ENCODE data around the gene CCT6B. TPM values are rescaled to one million over a fixed set of nuclear protein-coding genes. Genes with fewer than 3 reads are reported as not detected.
"Not testable (repeated sequence)": the region's sequence is repeated elsewhere in the genome, so short reads cannot be mapped to it uniquely, and the experiment has no call there.

The CCT6B gene, protein sequence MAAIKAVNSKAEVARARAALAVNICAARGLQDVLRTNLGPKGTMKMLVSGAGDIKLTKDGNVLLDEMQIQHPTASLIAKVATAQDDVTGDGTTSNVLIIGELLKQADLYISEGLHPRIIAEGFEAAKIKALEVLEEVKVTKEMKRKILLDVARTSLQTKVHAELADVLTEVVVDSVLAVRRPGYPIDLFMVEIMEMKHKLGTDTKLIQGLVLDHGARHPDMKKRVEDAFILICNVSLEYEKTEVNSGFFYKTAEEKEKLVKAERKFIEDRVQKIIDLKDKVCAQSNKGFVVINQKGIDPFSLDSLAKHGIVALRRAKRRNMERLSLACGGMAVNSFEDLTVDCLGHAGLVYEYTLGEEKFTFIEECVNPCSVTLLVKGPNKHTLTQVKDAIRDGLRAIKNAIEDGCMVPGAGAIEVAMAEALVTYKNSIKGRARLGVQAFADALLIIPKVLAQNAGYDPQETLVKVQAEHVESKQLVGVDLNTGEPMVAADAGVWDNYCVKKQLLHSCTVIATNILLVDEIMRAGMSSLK
- total RNA-seq, result 1 to 10 TPM in 1 of 2 experiments, under 1 TPM in 1; 0.83 to 1.1 TPM

DNA sequence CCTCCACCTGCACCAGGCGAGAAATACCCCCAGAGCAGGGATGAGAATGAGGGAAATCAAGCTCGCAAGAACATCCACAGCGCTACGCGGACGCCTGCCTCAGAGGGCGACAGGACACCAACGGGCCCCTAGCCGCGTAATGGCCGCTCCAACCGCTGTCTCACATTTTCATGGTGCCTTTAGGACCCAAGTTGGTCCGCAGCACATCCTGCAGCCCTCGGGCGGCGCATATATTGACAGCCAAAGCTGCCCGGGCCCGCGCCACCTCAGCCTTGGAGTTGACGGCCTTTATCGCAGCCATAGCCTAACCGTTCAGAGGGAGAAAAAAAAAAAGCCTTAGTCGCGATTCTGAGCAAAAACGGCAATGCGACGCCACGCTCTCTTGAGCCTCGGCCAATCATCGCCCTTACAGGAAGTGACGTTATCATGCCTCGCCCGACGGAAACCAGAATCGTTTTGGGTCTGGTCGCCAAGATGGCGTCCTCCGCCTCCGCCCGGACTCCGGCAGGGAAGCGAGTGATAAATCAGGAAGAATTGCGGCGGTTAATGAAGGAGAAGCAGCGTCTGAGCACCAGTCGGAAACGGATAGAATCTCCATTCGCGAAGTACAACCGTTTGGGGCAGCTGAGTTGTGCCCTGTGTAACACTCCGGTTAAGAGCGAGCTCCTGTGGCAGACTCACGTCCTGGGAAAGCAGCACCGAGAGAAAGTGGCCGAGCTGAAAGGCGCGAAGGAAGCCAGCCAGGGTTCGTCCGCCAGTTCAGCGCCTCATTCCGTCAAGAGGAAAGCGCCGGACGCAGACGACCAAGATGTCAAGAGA lies at the start of gene CCT6B, which contains the start of gene ZNF830:
CCT6B (minus strand) TSS at position 368 of the 819 bp plus-strand sequence; CDS start at position 301, 67 bp downstream.
ZNF830 (plus strand) TSS at position 448 of the 819 bp plus-strand sequence; CDS start at position 475, 27 bp downstream.
- ATAC-seq, result peak; percentile 91
- peak within 1 kb of the TSS; percentile 99 for H3K27ac Mint-ChIP-seq
- ChIA-PET CTCF (interaction anchor here (0.8 kb wide), 1 partner anchor 21 kb away, joined by 3 read pairs; no protein-coding TSS in a partner anchor), POLR2A (interaction anchor here (0.6 to 1.8 kb wide), 12 partner anchors 8 to 158 kb away, joined by 3 to 23 read pairs (median 3); partner anchors contain the start of genes LIG3 and RAD51D)
- no peaks in the 10 kb centered on the region for H3K9me3 Mint-ChIP-seq (ENCODE audit: insufficient read depth)
- peak within 1 kb of the TSS; percentile 97 for H3K4me3 Mint-ChIP-seq
- H3K36me3 Mint-ChIP-seq (ENCODE audit: low read depth), result peaks cover 18% of the 10 kb centered on the region
- DNase-seq, result peak; percentile 96
- no peaks in the 10 kb centered on the region for H3K27me3 Mint-ChIP-seq (ENCODE audit: low read depth)
- H3K4me1 Mint-ChIP-seq (ENCODE audit: low read depth), result peaks cover 23% of the 10 kb centered on the region

- ChIA-PET CTCF (interaction anchor here (1.0 to 3.3 kb wide), 4 partner anchors 9 to 80 kb away, joined by 3 to 12 read pairs (median 8); no protein-coding TSS in a partner anchor), POLR2A (interaction anchor here (0.9 to 1.7 kb wide), 3 partner anchors 9 to 19 kb away, joined by 3 to 8 read pairs (median 4); no protein-coding TSS in a partner anchor)
- DNase-seq (no peak), ATAC-seq (no peak)
- H3K27ac Mint-ChIP-seq, result no peak overlapping the region
- H3K27me3 Mint-ChIP-seq (ENCODE audit: low read depth), result no peaks in the 10 kb centered on the region
- H3K4me3 Mint-ChIP-seq, result no peak overlapping the region
- peaks cover 40% of the 10 kb centered on the region for H3K36me3 Mint-ChIP-seq (ENCODE audit: low read depth)
- H3K4me1 Mint-ChIP-seq (ENCODE audit: low read depth), result no peaks in the 10 kb centered on the region
- H3K9me3 Mint-ChIP-seq (ENCODE audit: insufficient read depth), result no peaks in the 10 kb centered on the region
These were observed 48.8 kb upstream of the CCT6B start for GRCh38 chr17:35010093-35010492.

DNA sequence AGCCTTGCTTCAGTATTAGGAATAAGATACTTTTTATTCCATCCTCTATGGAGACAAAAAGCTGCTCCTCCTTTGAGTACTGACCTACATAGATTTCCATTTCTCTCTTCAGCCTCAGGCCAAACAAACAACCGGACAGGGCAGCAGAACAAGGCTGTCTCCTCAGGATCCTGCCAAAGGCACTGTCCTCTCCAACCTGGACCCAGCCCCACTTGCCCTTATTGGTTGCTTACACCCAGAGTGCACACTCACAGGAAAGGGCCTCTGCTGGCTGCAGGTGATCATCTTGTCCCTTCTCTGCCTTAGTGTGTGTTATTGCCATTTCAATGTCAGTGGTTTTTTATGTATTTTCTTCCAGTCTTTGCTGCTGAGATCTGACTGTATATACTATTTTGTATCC lies 45.7 kb upstream of the CCT6B start:
- no peak overlapping the region for H3K27ac Mint-ChIP-seq
- CTCF ChIA-PET, result interaction anchor here (3.3 kb wide), 1 partner anchor 7 kb away, joined by 12 read pairs; no protein-coding TSS in a partner anchor

DNA sequence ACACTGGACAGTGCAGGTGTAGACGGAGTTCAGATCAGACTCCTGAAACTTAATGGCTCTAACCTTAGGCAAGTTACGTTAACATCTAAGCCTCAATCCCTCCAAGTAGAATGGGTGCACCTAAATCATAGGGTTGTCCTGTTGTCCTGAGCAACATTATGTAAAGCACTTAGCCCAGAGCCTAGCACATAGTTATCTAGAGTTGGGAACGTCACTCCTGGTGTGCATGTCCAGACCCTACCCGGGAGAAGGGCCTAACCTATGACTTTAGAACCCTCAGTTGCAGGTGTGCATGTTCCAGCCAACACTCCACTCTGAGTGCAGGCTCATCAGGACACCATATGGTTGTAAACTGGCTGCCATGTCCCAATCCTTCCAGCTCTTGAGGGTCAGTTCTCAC lies 45.1 kb upstream of the CCT6B start:
- Mint-ChIP-seq H3K27ac (no peak overlapping the region), H3K9me3 (ENCODE audit: insufficient read depth) (no peaks in the 10 kb centered on the region), H3K27me3 (ENCODE audit: low read depth) (no peaks in the 10 kb centered on the region), H3K4me1 (ENCODE audit: low read depth) (no peaks in the 10 kb centered on the region), H3K36me3 (ENCODE audit: low read depth) (peaks cover 54% of the 10 kb centered on the region), H3K4me3 (no peak overlapping the region)
- no peak for ATAC-seq
- CTCF ChIA-PET, result interaction anchor here (0.6 kb wide), 1 partner anchor 9 kb away, joined by 3 read pairs; no protein-coding TSS in a partner anchor
- POLR2A ChIA-PET, result no interaction called here
- DNase-seq, result no peak

More for the DNA sequence above, 45.7 kb upstream of the CCT6B start:
- POLR2A ChIA-PET, result no interaction called here
- Mint-ChIP-seq H3K4me1 (ENCODE audit: low read depth) (no peaks in the 10 kb centered on the region), H3K4me3 (no peak overlapping the region), H3K9me3 (ENCODE audit: insufficient read depth) (no peaks in the 10 kb centered on the region), H3K27me3 (ENCODE audit: low read depth) (no peaks in the 10 kb centered on the region), H3K36me3 (ENCODE audit: low read depth) (peaks cover 53% of the 10 kb centered on the region)
- DNase-seq (no peak), ATAC-seq (no peak)

GRCh38 chr17:35003778-35004177 lies 42.5 kb upstream of the CCT6B start:
- ChIA-PET CTCF (interaction anchor here (1.3 kb wide), 1 partner anchor 19 kb away, joined by 5 read pairs; no protein-coding TSS in a partner anchor), POLR2A (interaction anchor here (0.8 kb wide), 1 partner anchor 115 kb away, joined by 4 read pairs; no protein-coding TSS in a partner anchor)
- H3K27ac Mint-ChIP-seq, result no peak overlapping the region
- H3K4me1 Mint-ChIP-seq (ENCODE audit: low read depth), result no peaks in the 10 kb centered on the region
- H3K4me3 Mint-ChIP-seq, result no peak overlapping the region
- no peak for DNase-seq
- no peaks in the 10 kb centered on the region for H3K27me3 Mint-ChIP-seq (ENCODE audit: low read depth)
- ATAC-seq, result no peak
- H3K36me3 Mint-ChIP-seq (ENCODE audit: low read depth), result peaks cover 46% of the 10 kb centered on the region
- H3K9me3 Mint-ChIP-seq (ENCODE audit: insufficient read depth), result no peaks in the 10 kb centered on the region

DNA sequence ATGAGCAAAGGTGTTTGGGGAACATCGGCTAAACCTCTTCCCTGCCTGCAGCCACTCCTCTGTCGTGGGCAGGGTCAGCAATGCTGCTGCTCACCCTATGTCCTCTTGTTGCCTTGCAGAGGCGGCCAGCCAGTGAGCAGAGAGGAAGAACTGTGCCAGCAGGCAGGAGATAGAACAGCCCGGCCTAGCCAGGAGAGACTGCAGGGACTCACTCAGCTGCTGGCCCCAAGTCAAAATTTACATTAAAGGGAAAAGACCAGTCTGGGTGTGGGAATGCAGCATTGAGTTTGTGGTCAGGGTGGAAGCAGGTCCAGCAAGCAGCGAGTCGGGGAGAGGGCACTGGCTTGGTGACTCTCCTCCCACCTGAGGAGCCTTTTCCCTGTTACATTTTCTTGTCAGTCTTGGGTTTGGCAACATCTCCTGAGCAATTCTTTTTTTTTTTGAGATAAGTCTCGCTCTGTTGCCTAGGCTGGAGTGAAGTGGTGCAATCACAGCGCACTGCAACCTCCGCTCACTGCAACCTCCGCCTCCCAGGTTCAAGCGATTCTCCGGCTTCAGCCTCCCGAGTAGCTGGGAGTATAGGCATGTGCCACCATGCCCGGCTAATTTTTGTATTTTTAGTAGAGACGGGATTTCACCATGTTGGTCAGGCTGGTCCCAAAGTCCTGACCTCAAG lies 41.8 kb upstream of the CCT6B start:
- ChIA-PET POLR2A (interaction anchor here (0.6 to 0.8 kb wide), 2 partner anchors 116 to 134 kb away, joined by 3 to 4 read pairs; no protein-coding TSS in a partner anchor), CTCF (interaction anchor here (1.2 to 1.3 kb wide), 2 partner anchors 116 to 117 kb away, joined by 4 to 8 read pairs; partner anchors contain the start of gene RAD51D)
- Mint-ChIP-seq H3K4me3 (no peak overlapping the region), H3K36me3 (ENCODE audit: low read depth) (peaks cover 50% of the 10 kb centered on the region), H3K27me3 (ENCODE audit: low read depth) (no peaks in the 10 kb centered on the region), H3K4me1 (ENCODE audit: low read depth) (peaks cover 4% of the 10 kb centered on the region), H3K9me3 (ENCODE audit: insufficient read depth) (no peaks in the 10 kb centered on the region), H3K27ac (peak overlapping the region; percentile 45)
- ATAC-seq, result no peak
- DNase-seq, result no peak

- Mint-ChIP-seq H3K27me3 (ENCODE audit: low read depth) (no peaks in the 10 kb centered on the region), H3K36me3 (ENCODE audit: low read depth) (peaks cover 43% of the 10 kb centered on the region), H3K9me3 (ENCODE audit: insufficient read depth) (no peaks in the 10 kb centered on the region), H3K4me3 (no peak overlapping the region), H3K4me1 (ENCODE audit: low read depth) (peaks cover 5% of the 10 kb centered on the region), H3K27ac (peak overlapping the region; percentile 53)
- ChIA-PET POLR2A (no interaction called here), CTCF (interaction anchor here (0.9 to 1.7 kb wide), 4 partner anchors 21 to 117 kb away, joined by 3 to 8 read pairs (median 5); partner anchors contain the start of gene RFFL)
- ATAC-seq (no peak), DNase-seq (no peak)
These were observed 40.3 kb upstream of the CCT6B start for GRCh38 chr17:35001549-35001948.

DNA sequence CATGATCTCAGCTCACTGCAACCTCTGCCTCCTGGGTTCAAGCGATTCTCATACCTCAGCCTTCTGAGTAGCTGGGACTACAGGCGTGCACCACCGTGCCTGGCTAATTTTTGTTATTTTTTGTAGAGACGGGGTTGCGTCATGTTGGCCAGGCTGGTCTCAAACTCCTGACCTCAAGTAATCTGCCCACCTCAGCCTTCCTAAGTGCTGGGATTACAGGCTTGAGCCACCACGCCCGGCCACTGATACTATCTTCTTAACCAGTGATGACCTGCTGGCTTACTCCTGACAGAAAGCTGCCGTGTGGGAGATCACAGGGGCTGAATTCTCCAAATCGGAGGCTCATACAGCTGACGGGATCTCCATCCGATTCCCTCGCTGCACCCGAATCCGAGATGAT lies 39.7 kb upstream of the CCT6B start:
- H3K4me3 Mint-ChIP-seq; H3K4me1 Mint-ChIP-seq (ENCODE audit: low read depth); H3K27me3 Mint-ChIP-seq (ENCODE audit: low read depth); ATAC-seq; H3K9me3 Mint-ChIP-seq (ENCODE audit: insufficient read depth); H3K27ac Mint-ChIP-seq; DNase-seq: not testable (repeated sequence)
- peaks cover 44% of the 10 kb centered on the region for H3K36me3 Mint-ChIP-seq (ENCODE audit: low read depth)
- ChIA-PET CTCF (interaction anchor here (0.9 to 6.0 kb wide), 5 partner anchors 8 to 554 kb away, joined by 3 to 118 read pairs (median 5); partner anchors contain the start of genes FNDC8, RAD51D and RFFL), POLR2A (interaction anchor here (0.9 kb wide), 1 partner anchor 89 kb away, joined by 3 read pairs; no protein-coding TSS in a partner anchor)

- no peak overlapping the region for H3K4me3 Mint-ChIP-seq
- H3K27ac Mint-ChIP-seq, result no peak overlapping the region
- no peak for DNase-seq
- ChIA-PET CTCF (interaction anchor here (0.9 to 6.0 kb wide), 17 partner anchors 9 to 120 kb away, joined by 3 to 118 read pairs (median 5); partner anchors contain the start of genes FNDC8, RAD51D and RFFL), POLR2A (interaction anchor here (0.7 to 1.0 kb wide), 2 partner anchors 23 to 80 kb away, joined by 3 to 4 read pairs; no protein-coding TSS in a partner anchor)
- no peak for ATAC-seq
- H3K36me3 Mint-ChIP-seq (ENCODE audit: low read depth), result peaks cover 40% of the 10 kb centered on the region
- peaks cover 5% of the 10 kb centered on the region for H3K4me1 Mint-ChIP-seq (ENCODE audit: low read depth)
- no peaks in the 10 kb centered on the region for H3K27me3 Mint-ChIP-seq (ENCODE audit: low read depth)
- H3K9me3 Mint-ChIP-seq (ENCODE audit: insufficient read depth), result no peaks in the 10 kb centered on the region
These were observed 38.2 kb upstream of the CCT6B start for GRCh38 chr17:34999456-34999855.

DNA sequence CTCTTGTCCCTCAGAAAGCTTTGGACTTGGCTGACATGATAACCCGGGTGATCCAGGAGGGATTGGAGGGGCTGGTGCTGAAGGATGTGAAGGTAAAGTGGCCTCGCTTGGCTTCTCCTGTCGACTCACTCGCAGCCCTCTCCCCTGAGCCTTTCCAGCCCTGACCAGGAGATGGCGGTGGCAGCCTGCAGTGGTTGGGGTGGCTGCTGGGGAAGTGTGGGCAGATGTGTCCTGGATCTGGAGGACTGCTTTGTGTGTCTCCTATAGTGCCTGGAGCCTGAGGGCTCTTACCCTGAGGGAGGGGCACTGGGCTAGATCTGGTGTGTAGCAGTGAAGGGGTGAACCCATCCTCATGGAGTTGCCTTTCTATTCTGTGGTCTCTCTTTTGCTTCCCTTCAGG lies 36.9 kb upstream of the CCT6B start:
- H3K27me3 Mint-ChIP-seq (ENCODE audit: low read depth), result no peaks in the 10 kb centered on the region
- no peak overlapping the region for H3K4me3 Mint-ChIP-seq
- DNase-seq, result peak; percentile 84
- H3K9me3 Mint-ChIP-seq (ENCODE audit: insufficient read depth), result no peaks in the 10 kb centered on the region
- ATAC-seq, result peak; percentile 95
- peaks cover 11% of the 10 kb centered on the region for H3K4me1 Mint-ChIP-seq (ENCODE audit: low read depth)
- ChIA-PET POLR2A (no interaction called here), CTCF (interaction anchor here (0.8 to 6.0 kb wide), 15 partner anchors 8 to 122 kb away, joined by 3 to 118 read pairs (median 6); partner anchors contain the start of genes FNDC8, RAD51D and RFFL)
- H3K36me3 Mint-ChIP-seq (ENCODE audit: low read depth), result peaks cover 43% of the 10 kb centered on the region
- peak overlapping the region; percentile 30 for H3K27ac Mint-ChIP-seq
